ENCODE data around the gene MMP1. TPM values are rescaled to one million over a fixed set of nuclear protein-coding genes. Genes with fewer than 3 reads are reported as not detected.

The MMP1 gene
- polyA plus RNA-seq, 1 of the 3 experiments (the other 2 are of a cell fraction), result 5.9 TPM

DNA sequence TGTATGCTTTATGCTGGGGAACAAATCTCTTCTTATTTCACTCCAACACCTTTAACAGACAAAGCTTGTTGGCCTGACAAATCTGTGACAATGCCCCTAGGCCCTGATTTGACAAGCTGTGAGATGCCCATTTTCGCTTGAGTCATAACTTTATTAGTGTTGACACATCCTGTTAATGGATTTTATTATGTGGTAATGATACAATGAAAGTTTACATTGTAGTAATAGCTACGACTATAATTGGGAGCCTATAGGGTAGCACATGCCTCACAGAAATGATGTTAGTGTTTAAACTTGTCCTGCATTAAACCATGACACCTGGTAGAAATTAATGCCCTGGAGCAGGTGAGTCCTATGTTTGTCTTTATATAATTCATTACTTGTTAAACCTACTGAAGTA, 14.2 kb downstream of the MMP1 start (continued):
- TF ChIP-seq, protein P1, sequence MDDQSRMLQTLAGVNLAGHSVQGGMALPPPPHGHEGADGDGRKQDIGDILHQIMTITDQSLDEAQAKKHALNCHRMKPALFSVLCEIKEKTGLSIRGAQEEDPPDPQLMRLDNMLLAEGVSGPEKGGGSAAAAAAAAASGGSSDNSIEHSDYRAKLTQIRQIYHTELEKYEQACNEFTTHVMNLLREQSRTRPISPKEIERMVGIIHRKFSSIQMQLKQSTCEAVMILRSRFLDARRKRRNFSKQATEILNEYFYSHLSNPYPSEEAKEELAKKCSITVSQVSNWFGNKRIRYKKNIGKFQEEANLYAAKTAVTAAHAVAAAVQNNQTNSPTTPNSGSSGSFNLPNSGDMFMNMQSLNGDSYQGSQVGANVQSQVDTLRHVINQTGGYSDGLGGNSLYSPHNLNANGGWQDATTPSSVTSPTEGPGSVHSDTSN (IDR thresholded peaks at IDR 0.05), result no peak
- TF ChIP-seq FOSL2 (IDR thresholded peaks at IDR 0.05; ENCODE audit: borderline replicate concordance, low read depth), result no peak

DNA sequence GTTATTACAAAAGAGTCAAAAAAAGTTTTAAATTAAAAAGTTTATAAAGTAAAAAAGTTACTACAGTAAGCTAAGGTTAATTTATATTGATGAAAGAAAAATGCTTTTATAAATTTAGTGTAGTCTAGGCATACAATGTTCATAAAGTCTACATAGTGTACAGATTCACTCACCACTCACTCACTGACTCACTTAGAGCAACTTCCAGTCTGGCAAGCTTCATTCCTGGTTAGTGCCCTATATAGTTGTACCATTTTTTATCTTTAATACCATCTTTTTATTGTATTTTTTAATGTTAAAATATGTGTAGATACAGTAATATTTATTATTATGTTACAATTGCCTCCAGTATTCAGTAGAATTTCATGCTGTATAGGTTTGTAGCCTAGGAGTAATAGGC, 14.9 kb downstream of the MMP1 start:
- Histone ChIP-seq H3F3A (replicated peaks; ENCODE audit: insufficient read depth) (peaks cover 4% of the 10 kb centered on the region), H3K9me2 (no peaks in the 10 kb centered on the region), H3K27ac (ENCODE audit: low read depth in 2 of 2, low read length in 1 of 2) (no peak overlapping the region), H4K20me1 (ENCODE audit: insufficient read depth) (no peaks in the 10 kb centered on the region), H3K27me3 (ENCODE audit: insufficient read depth) (no peaks in the 10 kb centered on the region), H3K4me3 (ENCODE audit: low read depth in 2 of 2, low read length in 1 of 2) (no peak overlapping the region), H3K79me2 (ENCODE audit: insufficient read depth) (no peaks in the 10 kb centered on the region), H3K9ac (no peak overlapping the region), H3K4me2 (no peak overlapping the region), H2AFZ (ENCODE audit: low read depth) (no peak overlapping the region), H3K36me3 (replicated peaks in 1 of 2; ENCODE audit: control insufficient read depth in 1 of 2, insufficient read depth in 2 of 2, low read length in 1 of 2) (no peaks in the 10 kb centered on the region), H3K4me1 (ENCODE audit: control insufficient read depth in 1 of 2, insufficient read depth in 2 of 2, low read depth in 1 of 2, low read length in 1 of 2) (peaks cover 0 to 10% of the 10 kb centered on the region in 2 experiments; a peak in 3 of 4 replicates), H3K9me3 (no peaks in the 10 kb centered on the region)
- TF ChIP-seq, protein P2, sequence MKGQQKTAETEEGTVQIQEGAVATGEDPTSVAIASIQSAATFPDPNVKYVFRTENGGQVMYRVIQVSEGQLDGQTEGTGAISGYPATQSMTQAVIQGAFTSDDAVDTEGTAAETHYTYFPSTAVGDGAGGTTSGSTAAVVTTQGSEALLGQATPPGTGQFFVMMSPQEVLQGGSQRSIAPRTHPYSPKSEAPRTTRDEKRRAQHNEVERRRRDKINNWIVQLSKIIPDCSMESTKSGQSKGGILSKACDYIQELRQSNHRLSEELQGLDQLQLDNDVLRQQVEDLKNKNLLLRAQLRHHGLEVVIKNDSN (IDR thresholded peaks at IDR 0.05; ENCODE audit: borderline replicate concordance, low read depth), result no peak
- TF ChIP-seq, protein P3, sequence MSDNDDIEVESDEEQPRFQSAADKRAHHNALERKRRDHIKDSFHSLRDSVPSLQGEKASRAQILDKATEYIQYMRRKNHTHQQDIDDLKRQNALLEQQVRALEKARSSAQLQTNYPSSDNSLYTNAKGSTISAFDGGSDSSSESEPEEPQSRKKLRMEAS (IDR thresholded peaks at IDR 0.05; ENCODE audit: low read depth), result no peak
- TF ChIP-seq MEF2A (IDR thresholded peaks at IDR 0.05; ENCODE audit: borderline replicate concordance, low read depth), result no peak
- TF ChIP-seq MXI1 (IDR thresholded peaks at IDR 0.05; ENCODE audit: low read depth, low read length), result no peak
- TF ChIP-seq GABPA (IDR thresholded peaks at IDR 0.05; ENCODE audit: low read depth), result no peak
- no peak for TF ChIP-seq RXRA (IDR thresholded peaks at IDR 0.05; ENCODE audit: borderline replicate concordance, low read depth)
- TF ChIP-seq SMC3 (IDR thresholded peaks at IDR 0.05; ENCODE audit: low read depth, low read length), result no peak
- no peak for TF ChIP-seq TAF1 (IDR thresholded peaks at IDR 0.05; ENCODE audit: borderline replicate concordance, low read depth, low read length)
- DNase-seq, result no peak
- CTCF ChIA-PET, result interaction anchor here (1.4 kb wide), 1 partner anchor 25 kb away, joined by 5 read pairs; no protein-coding TSS in a partner anchor
- POLR2A ChIA-PET, result no interaction called here

DNA sequence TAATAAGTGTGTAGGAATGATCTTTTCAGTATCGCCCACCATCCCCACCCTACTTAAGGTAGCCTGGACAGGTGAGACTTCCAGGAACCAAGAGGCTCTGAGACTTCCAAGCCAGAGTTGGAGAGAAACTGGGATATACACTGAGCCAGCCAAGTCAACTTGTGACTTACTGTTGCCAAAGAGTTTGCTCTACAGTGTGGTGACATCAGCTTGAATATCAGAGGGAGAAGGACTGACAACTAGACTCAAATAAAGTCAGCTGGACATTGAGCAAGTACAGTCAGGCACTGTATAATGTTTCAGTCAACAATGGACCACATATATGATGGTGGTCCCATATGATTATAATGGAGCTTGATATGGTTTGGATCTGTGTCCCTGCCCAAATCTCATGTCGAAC, 16.3 kb downstream of the MMP1 start:
- Histone ChIP-seq H3K4me2 (no peak overlapping the region), H2AFZ (ENCODE audit: low read depth) (no peak overlapping the region), H4K20me1 (ENCODE audit: insufficient read depth) (no peaks in the 10 kb centered on the region), H3K9me3 (no peaks in the 10 kb centered on the region), H3K27ac (ENCODE audit: low read depth in 2 of 2, low read length in 1 of 2) (no peak overlapping the region), H3K79me2 (ENCODE audit: insufficient read depth) (no peaks in the 10 kb centered on the region), H3K27me3 (ENCODE audit: insufficient read depth) (no peaks in the 10 kb centered on the region), H3K4me3 (ENCODE audit: low read depth in 2 of 2, low read length in 1 of 2) (no peak overlapping the region), H3K9me2 (no peaks in the 10 kb centered on the region), H3K4me1 (ENCODE audit: control insufficient read depth in 1 of 2, insufficient read depth in 2 of 2, low read depth in 1 of 2, low read length in 1 of 2) (peaks cover 0 to 10% of the 10 kb centered on the region in 2 experiments; a peak in 3 of 4 replicates), H3K9ac (no peak overlapping the region), H3K36me3 (replicated peaks in 1 of 2; ENCODE audit: control insufficient read depth in 1 of 2, insufficient read depth in 2 of 2, low read length in 1 of 2) (no peaks in the 10 kb centered on the region), H3F3A (replicated peaks; ENCODE audit: insufficient read depth) (peaks cover 4% of the 10 kb centered on the region)
- 31% methylated on average over 2 of the region's 2 CpGs for WGBS (ENCODE audit: low lambda C conversion rate)
- CTCF ChIA-PET, result interaction anchor here (1.6 kb wide), 1 partner anchor 11 kb away, joined by 7 read pairs; no protein-coding TSS in a partner anchor
- DNase-seq, result no peak
- TF ChIP-seq FOSL2 (IDR thresholded peaks at IDR 0.05; ENCODE audit: borderline replicate concordance, low read depth) (no peak), FOXM1 (IDR thresholded peaks at IDR 0.05; ENCODE audit: low read depth) (no peak), NRF1 (IDR thresholded peaks at IDR 0.05; ENCODE audit: low read depth, low read length) (no peak), GATA2 (CRISPR knock-in tag; IDR thresholded peaks at IDR 0.05) (no peak), RFX5 (IDR thresholded peaks at IDR 0.05; ENCODE audit: low read length) (no peak)
- TF ChIP-seq, protein P4, sequence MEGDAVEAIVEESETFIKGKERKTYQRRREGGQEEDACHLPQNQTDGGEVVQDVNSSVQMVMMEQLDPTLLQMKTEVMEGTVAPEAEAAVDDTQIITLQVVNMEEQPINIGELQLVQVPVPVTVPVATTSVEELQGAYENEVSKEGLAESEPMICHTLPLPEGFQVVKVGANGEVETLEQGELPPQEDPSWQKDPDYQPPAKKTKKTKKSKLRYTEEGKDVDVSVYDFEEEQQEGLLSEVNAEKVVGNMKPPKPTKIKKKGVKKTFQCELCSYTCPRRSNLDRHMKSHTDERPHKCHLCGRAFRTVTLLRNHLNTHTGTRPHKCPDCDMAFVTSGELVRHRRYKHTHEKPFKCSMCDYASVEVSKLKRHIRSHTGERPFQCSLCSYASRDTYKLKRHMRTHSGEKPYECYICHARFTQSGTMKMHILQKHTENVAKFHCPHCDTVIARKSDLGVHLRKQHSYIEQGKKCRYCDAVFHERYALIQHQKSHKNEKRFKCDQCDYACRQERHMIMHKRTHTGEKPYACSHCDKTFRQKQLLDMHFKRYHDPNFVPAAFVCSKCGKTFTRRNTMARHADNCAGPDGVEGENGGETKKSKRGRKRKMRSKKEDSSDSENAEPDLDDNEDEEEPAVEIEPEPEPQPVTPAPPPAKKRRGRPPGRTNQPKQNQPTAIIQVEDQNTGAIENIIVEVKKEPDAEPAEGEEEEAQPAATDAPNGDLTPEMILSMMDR (IDR thresholded peaks at IDR 0.05), result no peak
- TF ChIP-seq, protein P5, sequence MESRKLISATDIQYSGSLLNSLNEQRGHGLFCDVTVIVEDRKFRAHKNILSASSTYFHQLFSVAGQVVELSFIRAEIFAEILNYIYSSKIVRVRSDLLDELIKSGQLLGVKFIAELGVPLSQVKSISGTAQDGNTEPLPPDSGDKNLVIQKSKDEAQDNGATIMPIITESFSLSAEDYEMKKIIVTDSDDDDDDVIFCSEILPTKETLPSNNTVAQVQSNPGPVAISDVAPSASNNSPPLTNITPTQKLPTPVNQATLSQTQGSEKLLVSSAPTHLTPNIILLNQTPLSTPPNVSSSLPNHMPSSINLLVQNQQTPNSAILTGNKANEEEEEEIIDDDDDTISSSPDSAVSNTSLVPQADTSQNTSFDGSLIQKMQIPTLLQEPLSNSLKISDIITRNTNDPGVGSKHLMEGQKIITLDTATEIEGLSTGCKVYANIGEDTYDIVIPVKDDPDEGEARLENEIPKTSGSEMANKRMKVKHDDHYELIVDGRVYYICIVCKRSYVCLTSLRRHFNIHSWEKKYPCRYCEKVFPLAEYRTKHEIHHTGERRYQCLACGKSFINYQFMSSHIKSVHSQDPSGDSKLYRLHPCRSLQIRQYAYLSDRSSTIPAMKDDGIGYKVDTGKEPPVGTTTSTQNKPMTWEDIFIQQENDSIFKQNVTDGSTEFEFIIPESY (IDR thresholded peaks at IDR 0.05; ENCODE audit: borderline replicate concordance, low read depth), result no peak
- POLR2A ChIA-PET, result no interaction called here
